Forelimb muscle (tissue), 1 donor: ENCODE data around the gene CREB3L2. TPM values are rescaled to one million over a fixed set of nuclear protein-coding genes. Genes with fewer than 3 reads are reported as not detected.
A peak's percentile ranks its signal among the peaks of the same experiment; 100 is the strongest.

Source experiments
- DNase-seq: peaks from one replicate; pipeline ENCODE4 v3.0.0-alpha.2; 2013; ENCODE audit warnings: low read depth
- polyA plus RNA-seq: library from polyadenylated mRNA; unstranded; fragments of 120-200 nt; gene quantifications from one replicate; pipeline ENCODE4 v1.2.1, GENCODE V29; 2013; ENCODE audit not compliant: insufficient read length

The CREB3L2 gene
- polyA plus RNA-seq, 1 donor: 27.5 TPM

GRCh38 chr7:137898839-137899721 is 102.8 kb downstream of the CREB3L2 start:
- DNase-seq: no peak

DNA sequence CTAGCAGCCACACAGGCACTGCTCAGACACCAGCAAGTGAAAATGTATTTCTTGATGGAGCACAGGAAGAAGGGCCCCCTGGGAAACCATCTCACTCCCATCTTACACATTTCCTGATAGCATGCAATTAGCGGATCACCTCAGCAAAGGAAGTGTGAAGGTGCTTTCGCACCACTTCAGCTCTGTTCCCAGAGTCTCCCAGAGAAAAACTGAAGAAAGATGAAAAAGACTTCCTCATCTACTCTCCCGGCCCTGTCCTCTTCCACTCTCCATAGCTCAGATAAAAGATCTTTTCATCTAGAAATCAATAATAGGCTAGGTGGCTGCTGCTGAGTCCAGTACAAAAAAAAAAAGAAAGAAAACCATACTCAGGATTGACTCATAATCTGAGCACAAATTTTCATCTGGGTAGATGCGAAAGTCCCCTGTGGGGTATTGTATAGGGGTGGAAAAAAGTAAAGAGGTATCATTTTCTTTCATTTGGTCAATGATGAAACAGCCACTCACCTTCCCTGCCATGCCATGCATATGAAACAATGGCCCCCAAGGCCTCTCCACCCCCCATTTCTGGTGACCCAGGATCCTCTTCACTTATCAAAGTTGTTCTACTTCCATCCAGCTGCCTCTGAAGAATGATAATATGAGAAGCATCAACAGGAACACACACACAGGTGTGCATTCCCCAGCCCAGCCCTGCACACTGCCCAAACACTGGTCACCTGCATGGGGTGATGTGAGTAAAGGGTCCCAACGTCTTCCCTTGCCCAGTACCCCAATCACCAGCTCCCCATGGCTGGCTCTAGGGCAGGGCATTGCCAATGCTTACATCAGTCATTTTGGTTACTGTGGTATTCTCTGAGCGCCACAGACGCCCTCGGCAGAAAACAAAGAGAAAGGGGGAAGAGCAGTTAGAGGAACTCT is 106.3 kb downstream of the CREB3L2 start:
- DNase-seq: no peak

DNA sequence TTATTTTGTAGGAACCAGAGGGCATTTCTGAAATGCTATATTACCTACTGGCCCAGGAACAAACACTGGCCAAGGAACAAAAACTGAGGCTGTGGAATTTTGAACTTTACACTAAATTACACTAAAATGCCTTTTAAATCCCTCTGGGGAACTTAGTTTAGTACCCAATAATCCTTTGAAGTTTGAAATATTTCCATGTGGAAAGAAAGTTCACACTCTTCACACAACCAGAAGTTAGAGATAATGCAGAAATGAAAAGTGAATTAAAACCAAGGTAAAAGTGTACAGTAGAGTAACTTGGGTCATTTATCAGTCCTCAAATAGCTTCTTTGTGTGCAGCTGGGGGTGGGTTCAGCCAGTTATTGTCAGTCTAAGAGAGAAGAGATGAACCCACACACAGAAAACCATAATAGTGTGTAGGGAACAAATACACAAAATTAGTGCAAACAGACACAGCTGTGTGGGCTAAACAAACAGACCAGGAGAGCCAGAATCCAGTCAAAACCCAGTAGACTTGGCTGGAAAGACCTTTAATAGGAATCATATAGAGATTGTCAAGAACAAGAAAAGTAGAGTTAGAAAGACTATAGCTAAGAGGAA is 108.6 kb downstream of the CREB3L2 start:
- DNase-seq: no peak

- DNase-seq: no peak
Observed at GRCh38 chr7:137891016-137891655, 110.8 kb downstream of the CREB3L2 start.

DNA sequence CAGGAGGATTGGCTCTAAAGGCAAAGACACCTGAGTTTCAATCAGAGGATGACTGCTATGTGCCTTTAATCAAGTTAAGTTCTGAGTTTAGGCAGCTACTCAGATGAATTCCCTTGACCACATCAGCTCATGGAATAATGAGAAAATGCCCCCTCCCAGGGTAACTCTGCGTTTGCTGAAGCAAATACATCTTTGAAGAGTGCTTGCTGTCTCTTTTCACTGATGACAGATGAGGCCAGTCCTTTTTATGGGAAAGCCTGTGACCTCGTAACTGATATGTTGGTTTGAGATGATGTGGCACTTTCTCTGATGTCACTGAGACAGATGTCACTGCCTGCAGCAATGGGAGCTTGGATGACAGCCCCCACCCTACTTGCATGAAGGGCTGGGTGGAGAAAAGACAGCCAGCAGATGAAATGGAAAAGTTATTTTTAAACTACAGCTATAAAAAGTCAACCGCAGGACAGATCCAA is 111.4 kb downstream of the CREB3L2 start:
- no peak for DNase-seq

- DNase-seq: no peak
Observed at GRCh38 chr7:137888241-137888640, 113.6 kb downstream of the CREB3L2 start.

- peak; percentile 50 for DNase-seq
Observed at GRCh38 chr7:137886746-137887145, 115.1 kb downstream of the CREB3L2 start.

DNA sequence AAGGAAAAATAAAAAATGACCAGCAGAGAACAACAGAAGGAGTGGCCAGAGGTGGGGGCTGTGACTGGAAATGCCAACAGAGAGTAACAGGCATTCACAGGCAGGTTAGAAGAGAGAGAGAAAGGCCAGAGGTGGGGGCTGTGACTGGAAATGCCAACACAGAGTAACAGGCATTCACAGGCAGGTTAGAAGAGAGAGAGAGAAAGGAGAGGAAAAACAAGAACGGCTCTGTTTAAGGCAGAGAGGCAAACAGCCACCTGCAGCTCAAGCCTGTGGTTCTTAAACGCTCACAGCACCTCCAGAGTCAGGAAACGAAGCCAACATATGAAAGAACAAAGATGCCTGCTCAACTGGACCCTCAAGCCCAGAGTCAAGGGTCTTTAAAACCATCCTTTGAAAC is 115.6 kb downstream of the CREB3L2 start:
- no peak for DNase-seq

DNA sequence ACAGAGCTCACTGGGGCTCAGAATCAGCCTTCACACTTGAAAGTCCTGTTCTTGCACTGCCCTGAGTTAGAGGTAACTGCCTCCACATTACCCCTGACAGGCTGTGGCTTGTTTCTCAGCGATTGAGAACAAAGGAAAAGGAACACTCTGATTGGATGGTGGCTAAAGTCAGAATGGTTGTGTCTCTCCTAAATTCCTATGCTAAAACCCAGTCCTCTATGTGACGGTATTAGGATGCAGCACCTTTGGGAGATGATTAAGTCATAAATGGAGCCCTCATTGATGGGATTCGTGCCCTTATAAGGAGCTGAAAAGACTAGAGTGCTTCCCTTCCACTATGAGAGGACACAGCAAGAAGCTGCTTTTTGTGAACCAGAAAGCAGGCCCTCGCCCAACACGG is 116.2 kb downstream of the CREB3L2 start:
- DNase-seq: no peak

DNA sequence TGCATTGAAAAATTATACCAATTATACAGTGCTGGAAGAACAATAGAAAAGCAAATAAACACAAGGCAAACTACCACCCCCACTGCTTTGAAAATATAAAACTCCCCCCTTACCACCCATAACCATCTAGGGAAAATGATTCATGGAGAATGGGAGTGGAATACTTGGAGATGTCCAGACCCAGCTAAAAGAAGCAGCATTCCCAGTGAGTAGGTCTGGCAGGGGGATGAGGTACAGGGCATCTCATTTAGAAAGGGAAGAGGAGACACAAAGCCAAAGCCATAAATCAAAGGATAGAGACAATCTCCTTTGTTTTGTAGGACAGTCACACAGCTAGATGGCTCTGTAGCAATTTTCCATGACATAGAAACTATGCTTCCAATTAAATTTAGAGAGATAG is 119.1 kb downstream of the CREB3L2 start:
- DNase-seq: no peak

DNA sequence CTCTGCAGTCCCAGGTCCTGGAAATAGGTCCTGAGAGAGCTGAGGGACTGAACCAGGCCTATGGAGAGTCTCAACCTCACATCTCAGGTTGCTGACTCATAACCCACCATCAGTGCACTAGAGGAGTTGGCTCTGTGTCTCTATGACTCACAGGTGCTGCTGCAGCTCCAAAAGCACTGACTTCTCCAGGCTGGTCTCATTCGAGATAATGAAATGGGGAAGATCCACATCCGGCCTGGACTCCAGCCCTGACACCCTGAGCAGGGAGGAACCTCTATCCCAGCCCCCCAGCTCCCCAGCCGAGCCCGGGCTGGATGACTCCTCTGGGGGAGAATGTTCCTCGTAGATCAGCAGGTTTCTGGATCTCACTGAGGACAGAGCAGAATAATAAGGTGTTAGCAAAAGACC is 119.6 kb downstream of the CREB3L2 start:
- DNase-seq: no peak

DNA sequence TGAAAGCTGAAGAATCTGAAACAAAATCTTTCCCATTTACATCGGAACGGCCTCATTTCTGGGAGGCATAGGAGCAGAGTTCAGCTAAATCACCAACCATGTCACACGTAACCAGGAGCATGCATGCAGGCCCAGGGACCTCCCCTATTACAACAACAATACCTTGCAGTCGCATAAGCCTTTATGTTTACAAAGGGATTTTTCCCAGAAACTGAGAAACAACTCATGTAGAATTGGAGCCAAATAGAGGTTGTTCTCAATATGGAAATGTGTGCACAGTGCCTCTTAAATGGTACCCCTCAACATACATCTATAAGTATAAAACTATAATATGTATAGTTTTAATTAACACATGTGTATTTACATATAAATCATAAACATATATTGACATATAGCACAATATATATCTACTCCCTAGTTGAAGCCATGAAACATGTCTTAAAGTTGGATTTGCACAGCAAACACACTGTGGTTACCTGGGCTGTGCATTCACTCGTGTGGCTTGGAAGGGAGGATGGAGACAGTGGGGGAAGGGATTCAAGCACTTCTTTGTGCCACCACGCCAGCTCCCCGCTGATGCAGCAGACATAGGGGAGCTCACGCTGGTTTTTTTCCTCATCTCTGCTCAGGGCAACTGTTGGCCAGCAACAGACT is 120.2 kb downstream of the CREB3L2 start:
- DNase-seq: no peak

GRCh38 chr7:137880432-137880831 is 121.5 kb downstream of the CREB3L2 start:
- DNase-seq: no peak

DNA sequence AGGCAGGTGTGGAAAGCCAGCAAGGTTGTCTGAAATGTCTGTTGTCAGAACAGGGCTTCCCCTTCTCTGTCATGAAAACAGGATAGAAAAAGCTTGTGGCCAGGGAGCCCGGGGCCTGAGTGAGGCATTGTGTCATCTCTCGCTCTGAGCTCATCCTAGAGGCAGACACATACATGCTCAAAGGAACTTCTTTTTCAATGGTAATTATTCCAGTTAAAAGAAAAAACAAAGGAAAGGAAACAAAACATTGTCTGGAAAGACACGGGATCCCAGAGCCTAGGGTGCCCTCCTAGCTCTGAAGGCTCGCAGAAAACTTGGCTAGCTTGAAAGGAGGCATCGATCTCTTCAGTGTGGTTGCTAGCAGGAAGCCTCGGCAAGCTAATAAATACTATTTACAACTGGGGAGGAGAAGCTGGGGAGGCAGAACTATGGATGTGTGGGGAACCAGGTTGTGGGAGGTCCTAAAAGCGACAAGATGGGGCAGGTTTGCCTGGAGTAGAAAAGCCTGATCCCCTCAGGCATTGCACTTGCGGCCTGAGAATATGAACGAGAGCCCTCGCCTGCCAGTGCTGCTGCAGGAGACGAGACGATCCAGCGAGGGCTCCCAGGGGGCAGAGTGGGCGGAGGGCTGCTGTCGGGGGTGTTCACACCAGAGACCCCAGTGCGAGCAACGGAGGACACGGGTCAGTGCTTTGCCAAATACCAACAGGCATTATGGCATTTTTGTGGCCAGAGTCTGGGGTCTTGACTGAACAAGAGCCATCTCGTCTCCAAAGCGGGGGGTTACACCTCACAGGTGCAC is 122.3 kb downstream of the CREB3L2 start:
- DNase-seq: no peak

- peak; percentile 70 for DNase-seq
Observed at GRCh38 chr7:137878333-137878961, 123.4 kb downstream of the CREB3L2 start.

GRCh38 chr7:137877027-137877675 is 124.7 kb downstream of the CREB3L2 start:
- DNase-seq: no peak

- DNase-seq: no peak
Observed at GRCh38 chr7:137875746-137876145, 126.1 kb downstream of the CREB3L2 start.

GRCh38 chr7:137873979-137874777 is 127.7 kb downstream of the CREB3L2 start:
- DNase-seq: peak; percentile 65
